DMS 273 (cell line): ENCODE measurements around the gene VWF.

ENCODE experiments used
- DNase-seq: peaks from one replicate; lab custom pipeline; 2025; ENCODE audit not compliant: unreplicated experiment; lab: John Stamatoyannopoulos, UW

The VWF gene

GRCh38 chr12:5964913-5965900, 159.3 kb downstream of the VWF start:
- DNase-seq = no peak

DNA sequence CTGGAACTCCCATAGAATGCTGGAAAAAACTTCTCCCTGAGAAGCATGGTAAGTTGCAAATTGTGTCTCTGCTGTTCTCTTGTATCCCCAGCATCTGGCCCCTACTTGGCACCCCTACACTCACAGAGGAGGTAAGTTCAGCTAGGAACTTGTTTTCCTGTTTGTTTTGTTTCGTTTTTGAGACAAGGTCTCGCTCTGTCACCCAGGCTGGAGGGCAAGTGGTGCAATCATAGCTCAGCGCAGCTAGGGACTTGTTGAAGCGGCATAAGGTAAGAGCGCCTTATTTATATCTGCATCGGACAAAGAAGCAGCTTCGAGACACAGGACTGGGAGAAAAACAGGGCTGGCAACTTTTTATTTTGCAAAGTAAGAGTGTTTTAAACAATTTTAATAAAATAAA, 161.0 kb downstream of the VWF start:
- DNase-seq = no peak

DNA sequence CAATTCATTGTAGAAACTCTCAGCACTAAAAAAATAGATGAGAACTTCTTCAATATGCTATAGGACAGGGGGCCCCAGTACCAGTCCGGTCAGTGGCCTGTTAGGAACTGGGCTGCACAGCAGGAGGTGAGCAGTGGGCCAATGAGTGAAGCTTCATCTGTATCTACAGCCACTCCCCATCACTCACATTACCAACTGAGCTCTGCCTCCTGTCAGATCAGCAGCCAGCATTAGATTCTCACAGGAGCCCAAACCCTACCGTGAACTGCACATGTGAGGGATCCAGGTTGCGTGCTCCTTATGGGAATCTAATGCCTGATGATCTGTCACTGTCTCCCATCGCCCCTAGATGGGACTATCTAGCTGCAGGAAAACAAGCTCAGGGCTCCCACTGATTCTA, 163.7 kb downstream of the VWF start:
- no peak for DNase-seq

DNA sequence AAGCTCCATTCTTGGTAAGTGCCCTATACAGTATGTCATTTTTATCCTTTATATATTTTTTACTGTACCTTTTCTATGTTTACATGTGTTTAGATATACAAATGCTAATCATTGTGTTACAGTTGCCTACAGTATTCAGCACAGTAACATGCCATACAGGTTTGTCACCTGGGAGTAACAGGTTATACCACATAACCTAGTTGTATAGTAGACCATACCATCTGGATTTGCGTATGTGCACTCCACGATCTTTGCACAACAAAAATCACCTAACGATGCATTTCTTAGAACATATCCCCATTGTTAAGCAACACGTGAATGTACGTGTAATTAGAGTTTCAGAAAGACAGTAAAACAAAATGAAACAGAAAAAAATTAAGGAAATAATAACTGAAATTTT, 167.5 kb downstream of the VWF start:
- DNase-seq = no peak

DNA sequence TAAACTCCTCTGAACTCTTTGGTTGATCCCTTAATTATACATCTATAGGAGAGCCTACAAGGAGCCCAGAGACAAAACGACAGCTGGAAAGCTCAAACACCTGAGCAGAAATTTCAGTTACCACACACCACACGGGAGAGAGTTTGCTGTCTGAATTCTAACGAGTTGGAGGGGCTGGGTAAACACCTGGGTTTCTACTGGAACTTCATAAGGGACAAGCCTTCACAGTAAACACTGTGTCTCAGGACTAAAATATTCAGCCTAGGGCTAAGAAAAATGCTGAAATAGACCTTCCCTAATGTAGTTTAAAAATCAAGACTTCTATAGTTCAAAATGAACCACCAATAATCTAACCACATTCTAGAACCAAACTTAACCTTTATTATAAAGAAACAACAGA, 169.8 kb downstream of the VWF start:
- no peak for DNase-seq

DNA sequence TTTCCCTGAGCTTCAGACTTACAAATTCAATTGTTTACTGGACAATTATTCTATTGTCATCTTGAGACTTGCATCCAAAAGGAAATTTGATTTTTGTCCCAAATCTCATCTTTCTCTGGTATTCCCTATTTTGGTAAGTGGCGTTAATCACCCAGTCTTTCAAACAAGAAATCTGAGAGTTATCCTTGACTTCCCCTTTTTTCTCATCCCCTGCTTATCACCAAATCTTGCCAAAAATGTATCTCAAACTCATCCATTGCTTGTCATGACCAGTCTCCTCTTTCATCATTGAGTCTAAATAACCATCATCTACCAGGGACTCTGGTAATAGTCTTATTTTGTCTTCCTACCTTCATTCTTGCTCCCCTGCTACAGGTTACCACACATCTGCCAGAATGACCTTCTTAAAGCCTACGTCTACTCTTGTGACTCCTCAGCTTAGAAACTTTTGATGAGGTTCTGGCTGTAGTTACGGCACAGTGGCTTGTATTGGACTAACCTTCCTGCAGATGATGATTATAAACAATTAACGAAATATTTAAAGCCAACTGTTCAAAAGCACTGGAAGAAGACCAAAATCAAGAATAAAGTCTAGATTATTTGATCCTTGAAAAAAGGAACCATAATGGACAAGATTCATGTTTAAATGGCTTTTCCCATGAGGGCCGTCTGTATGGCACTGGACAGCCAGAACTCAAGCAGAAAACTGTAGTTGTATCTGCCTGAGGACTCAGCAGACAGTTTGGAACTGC, 170.5 kb downstream of the VWF start:
- DNase-seq = no peak

DNA sequence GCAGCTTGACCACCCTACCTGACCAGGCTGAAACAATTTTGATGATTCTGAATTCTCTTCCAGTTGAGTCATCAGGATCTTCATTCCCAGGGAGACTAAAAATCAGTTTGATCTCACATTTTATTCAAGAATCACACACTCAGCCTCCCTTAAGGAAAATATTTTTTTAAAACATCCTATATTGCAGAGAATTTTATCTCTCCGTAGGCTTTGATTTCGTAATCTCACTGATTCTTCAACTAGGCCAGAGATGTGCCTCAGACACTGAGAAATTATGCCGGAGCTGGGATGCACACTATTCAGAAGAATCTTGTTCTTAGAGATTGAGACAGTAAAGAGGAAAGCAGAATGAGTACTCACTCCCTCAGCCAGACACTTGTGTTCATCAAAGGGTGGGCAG, 172.4 kb downstream of the VWF start:
- DNase-seq = no peak

DNA sequence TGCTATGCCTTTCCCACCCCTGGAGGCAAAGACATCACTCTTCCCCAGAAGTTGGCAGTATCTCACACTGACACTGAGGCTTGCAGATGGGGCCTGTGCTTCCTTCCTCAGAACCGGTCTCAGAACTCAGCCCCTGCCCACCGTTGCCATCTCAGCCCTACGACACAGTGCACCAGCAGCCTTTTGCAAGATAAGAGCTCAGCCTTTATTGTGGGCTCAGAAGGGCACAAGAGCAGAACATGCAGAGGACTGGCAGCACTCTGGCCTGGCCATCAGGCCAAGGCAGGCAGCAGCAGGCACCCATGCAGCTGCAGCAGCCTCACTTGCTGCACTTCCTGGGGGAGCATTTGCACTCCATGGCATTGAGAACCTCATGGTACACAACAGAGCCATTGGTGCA, 175.8 kb downstream of the VWF start:
- DNase-seq = no peak

DNA sequence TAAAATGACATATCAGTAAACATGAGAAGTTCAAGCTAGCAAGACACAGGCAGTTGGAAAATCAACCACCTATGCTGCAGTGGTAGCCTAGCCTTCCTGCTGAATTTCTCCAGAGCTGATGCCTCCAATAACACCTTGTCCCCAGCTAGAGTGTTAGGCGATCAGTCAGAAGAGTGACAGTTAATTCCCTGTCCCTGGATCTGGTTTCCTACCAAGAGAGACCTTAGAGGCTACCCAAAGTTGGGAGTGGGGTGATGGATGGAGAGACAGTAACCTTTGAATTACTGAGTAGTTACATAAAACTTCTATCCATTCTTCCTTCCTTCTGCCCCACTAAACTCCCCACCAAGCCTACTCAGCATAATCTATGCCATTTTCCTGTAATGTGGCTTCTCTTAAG, 177.5 kb downstream of the VWF start:
- DNase-seq = no peak

GRCh38 chr12:5946388-5946787, 178.1 kb downstream of the VWF start:
- DNase-seq = no peak

DNA sequence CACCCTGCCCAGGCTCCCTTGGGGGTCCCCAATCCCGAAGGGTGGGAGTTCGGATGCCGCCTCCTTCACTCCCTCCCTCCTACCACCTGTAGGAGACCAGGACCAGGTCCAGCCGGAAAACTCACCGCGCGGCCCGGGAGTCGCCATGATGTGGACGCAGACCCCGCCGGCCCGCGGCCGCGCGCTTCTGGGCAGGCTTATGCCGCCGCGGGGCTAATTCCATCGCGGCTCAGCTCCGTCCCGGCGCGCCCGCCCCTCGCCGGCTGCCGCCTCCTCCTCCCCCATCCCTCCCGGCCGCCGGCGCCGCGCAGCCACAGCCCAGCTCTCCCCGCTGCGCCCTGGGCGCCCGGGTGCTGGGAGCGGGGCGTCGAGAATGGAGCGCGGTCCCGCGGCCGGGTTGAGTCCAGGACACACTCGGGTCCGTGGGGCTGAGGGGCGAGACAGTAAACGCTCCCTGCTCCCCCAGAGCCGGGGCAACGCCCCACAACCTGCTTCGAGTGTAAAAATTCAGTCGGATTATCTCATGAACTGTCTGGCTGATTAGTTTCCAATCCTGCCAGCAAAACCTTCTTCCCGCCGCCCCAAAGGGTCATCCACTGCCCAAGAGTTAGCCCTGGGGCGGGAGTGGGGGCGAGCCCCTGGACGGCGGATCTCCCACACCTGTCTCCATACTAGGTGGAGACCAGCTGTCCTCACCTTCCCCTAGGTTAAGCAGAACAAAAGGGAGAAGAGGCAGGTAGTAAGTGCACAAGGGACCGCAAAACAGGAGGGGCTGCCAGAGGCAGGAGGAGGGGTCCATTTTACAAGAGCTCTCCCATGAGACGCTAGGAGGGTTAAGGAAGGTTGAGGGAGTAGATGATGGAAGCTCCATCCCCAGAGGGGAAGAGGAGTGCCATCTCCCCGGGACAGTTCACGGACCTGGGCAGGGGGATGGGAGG, 179.1 kb downstream of the VWF start, which contains the start of gene ANO2:
Gene ANO2, minus strand, starts transcription at position 189 of the 938 bp plus-strand sequence. Its CDS starts 42 bp downstream, at position 147.
- DNase-seq = peak; percentile 38

GRCh38 chr12:5944688-5945070, 179.8 kb downstream of the VWF start:
- no peak for DNase-seq

DNA sequence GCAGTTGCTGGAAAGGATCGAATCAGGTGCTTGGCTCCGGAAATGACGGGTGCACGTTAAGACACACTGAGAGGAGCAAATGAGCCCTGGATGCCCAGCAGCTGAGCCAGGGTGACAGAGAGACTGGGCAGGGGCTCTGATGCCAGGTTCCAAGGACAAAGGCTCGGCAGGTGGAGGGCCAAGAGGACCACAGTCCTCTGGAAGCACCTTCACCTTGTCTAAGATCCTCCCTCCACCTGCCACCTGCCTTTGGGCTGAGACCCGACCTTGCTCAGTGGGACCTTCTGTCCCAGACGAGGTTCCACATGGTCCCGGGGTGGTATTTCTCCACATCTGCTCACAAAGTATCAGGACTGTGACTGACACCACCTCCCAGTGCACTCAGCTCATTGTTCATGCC, 180.4 kb downstream of the VWF start:
- no peak for DNase-seq

DNA sequence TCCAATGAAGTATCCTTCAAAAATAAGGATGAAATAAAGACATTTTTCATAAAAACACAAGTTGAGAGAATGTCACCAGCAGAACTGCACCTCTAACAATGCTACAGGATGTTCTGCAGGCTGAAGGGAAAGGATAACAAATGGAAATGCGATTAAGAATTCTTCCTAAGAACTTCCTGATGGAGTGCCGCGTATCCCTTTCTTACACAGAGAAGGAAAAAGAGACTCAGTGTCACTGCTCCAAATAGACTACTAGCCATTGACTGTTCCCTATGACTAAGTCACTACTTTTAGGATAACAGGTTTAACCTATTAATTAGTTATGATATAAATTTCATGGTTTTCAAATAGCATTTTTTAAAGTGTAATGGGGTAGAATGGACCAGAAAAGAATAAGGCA, 182.6 kb downstream of the VWF start:
- DNase-seq = no peak

DNA sequence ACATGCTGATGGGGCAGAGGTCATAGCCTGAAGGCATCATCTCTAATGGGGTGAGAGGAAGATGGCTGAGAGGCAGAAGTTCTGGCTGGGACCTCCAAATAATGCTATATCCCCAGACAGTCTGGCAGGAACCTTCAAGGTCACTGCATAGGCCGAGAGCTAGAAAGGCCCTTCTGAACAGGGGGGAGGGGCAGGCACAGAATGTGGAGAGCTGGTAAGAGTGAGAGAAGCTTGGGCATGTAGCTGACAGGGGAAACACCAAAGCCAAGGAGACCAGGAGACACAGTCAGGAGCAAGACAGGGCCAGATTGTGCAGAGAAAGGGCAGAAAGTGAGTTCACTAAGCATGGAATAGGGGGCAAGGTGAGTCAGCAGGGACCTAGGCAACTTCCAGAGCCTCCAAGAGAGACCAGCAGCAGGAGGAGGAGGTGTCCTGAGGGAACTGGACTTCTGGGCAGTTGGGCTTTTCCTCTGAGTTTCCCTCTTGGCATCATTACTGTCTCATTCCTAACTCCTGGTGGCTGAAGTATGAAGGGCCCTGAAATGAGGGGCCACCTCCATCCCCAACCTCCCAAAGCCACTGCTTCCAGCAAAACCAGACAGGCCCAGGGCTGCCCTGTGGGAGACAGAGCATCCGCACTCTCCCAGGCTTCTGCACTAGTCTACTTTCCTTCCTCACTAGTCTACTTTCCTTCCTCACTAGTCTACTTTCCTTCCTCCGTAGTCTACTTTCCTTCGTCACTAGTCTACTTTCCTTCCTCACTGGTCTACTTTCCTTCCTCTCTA, 196.5 kb downstream of the VWF start:
- DNase-seq = no peak

GRCh38 chr12:5925646-5926045, 198.8 kb downstream of the VWF start:
- DNase-seq = no peak

DNA sequence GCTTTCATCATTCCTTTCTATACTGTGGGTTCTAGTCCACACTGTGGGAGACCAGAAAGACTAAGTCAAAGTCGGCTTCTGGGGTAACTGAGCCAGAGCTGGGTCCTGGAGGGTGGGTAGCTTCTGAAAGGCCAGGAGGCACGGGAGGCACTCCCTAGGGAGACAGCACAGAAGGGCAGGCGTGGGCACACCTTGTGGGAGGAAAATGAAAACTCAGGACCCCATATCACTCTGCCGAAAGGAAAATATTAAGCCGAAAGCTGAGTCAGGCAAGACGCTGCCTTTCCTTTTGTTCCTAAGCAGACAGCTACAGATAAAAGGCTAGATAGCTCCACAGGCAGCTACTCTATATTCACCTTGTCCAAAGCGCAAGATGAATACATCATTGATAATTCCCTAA, 200.1 kb downstream of the VWF start:
- no peak for DNase-seq

DNA sequence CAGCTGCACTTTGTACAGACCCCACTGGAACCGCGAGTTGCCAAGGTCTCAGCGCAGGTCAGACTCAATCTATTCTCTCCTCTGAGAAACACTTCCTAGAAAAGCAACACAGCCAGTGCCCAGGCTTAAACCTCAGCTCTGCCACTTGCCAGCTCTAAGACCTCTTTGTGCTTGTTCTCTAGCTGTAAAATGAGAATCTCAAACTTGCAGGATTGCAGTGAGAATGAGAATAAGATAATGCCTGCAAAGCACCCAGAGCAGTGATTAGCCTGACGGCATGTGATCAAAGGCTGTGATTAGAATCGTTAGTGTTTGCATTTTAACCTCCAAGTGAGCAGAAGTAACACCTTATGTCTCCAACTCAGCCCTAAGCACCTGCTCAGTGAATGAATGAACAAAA, 200.7 kb downstream of the VWF start:
- DNase-seq = no peak

DNA sequence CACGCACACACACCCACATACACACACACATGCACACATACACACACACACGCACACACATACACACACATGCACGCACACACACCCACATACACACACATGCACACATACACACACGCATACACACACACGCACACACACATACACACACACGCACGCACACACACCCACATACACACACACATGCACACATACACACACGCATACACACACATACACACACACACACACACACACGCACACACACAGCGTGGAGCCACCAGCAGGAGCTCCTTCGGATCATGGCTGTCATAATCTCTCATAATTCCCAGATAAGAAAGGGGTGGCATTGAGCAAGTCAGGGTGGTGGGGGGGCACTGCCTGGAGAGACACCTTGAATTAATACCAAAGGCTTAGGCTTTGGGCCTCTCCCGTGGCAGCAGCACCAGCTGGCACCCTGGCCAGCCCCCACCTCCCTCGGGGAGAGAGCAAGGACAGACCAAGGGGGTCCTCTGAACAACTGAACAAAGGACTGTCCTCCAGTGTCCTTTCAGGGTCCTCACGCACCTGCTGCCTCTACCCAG, 201.3 kb downstream of the VWF start:
- DNase-seq = no peak
